ENCODE results near the gene RIN3. TPM values are rescaled to one million over a fixed set of nuclear protein-coding genes. Genes with fewer than 3 reads are reported as not detected.
"Not testable (repeated sequence)": the region's sequence is repeated elsewhere in the genome, so short reads cannot be mapped to it uniquely, and the experiment has no call there.

Gene RIN3
- total RNA-seq, 1 experiment from 2014 or later: 2.4 TPM

GRCh38 chr14:92712654-92713051 is 199.1 kb downstream of the RIN3 start:
- intact Hi-C loops (cut with micrococcal nuclease; ENCODE audit: unreplicated experiment): no loop called here
- no peaks in the 10 kb centered on the region for H3K36me3 ChIP-seq (ENCODE audit: insufficient read depth, low read length, poor library complexity, severe bottlenecking)
- no peaks in the 10 kb centered on the region for H3K9me3 ChIP-seq (ENCODE audit: low read depth, low read length, poor library complexity, severe bottlenecking)
- H3K27ac ChIP-seq (ENCODE audit: low read depth, low read length, poor library complexity, severe bottlenecking): no peak overlapping the region
- no peaks in the 10 kb centered on the region for H3K4me1 ChIP-seq (ENCODE audit: insufficient read depth, low read length, poor library complexity, severe bottlenecking)
- ChIA-PET POLR2A (ENCODE audit: low non-redundant PET) (no interaction called here), CTCF (no interaction called here)
- TF ChIP-seq CTCF (conservative IDR thresholded peaks at IDR 0.05; ENCODE audit: low read depth, low read length): no peak
- TF ChIP-seq EZH2 (IDR thresholded peaks at IDR 0.05; ENCODE audit: borderline replicate concordance, low read depth, low read length, poor library complexity, severe bottlenecking): no peak
- no peaks in the 10 kb centered on the region for H3K27me3 ChIP-seq (replicated peaks; ENCODE audit: insufficient read depth, low read depth, low read length, poor library complexity)
- no peak for DNase-seq (ENCODE audit: low spot score)
- no TSS peak for BruUV-seq (replicated peaks)
- no peak overlapping the region for H3K4me3 ChIP-seq (ENCODE audit: low read depth, low read length, poor library complexity, severe bottlenecking)

DNA sequence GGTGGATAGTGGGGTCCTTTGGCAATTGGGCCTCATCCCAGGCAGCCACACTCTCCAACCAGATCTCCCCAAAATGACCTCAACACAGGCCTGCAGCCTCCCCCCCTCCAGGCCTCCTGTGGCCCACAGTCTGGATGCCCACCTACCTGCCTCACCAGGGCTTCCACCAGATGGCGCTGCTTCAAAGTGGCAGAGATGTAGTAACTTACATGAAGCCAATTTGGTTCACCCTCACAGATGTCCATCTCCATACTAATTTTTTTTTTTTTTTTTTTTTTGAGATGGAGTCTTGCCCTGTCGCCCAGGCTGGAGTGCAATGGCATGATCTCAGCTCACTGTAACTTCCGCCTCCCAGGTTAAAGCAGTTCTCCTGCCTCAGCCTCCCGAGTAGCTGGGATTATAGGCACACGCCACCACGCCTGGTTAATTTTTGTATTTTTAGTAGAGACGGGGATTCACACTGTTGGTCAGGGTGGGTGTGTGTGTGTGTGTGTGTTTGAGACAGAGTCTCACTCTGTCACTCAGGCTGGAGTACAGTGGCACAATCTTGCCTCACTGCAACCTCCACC is 201.2 kb downstream of the RIN3 start:
- H3K4me1 ChIP-seq (ENCODE audit: insufficient read depth, low read length, poor library complexity, severe bottlenecking); BruUV-seq (replicated peaks); H3K4me3 ChIP-seq (ENCODE audit: low read depth, low read length, poor library complexity, severe bottlenecking); POLR2A ChIA-PET (ENCODE audit: low non-redundant PET); H3K27me3 ChIP-seq (replicated peaks; ENCODE audit: insufficient read depth, low read depth, low read length, poor library complexity); H3K27ac ChIP-seq (ENCODE audit: low read depth, low read length, poor library complexity, severe bottlenecking); H3K36me3 ChIP-seq (ENCODE audit: insufficient read depth, low read length, poor library complexity, severe bottlenecking); H3K9me3 ChIP-seq (ENCODE audit: low read depth, low read length, poor library complexity, severe bottlenecking): not testable (repeated sequence)
- DNase-seq (ENCODE audit: low spot score): peak; percentile 71
- TF ChIP-seq CTCF (conservative IDR thresholded peaks at IDR 0.05; ENCODE audit: low read depth, low read length): peak; percentile 83
- intact Hi-C loops (cut with micrococcal nuclease; ENCODE audit: unreplicated experiment): loop anchor here (1.0 to 2.0 kb wide), 2 partner anchors 33 to 68 kb away; partner anchors contain the start of gene LGMN
- CTCF ChIA-PET: interaction anchor here (0.6 to 1.2 kb wide), 5 partner anchors 56 to 1777 kb away, joined by 3 to 9 read pairs (median 4); no protein-coding TSS in a partner anchor

DNA sequence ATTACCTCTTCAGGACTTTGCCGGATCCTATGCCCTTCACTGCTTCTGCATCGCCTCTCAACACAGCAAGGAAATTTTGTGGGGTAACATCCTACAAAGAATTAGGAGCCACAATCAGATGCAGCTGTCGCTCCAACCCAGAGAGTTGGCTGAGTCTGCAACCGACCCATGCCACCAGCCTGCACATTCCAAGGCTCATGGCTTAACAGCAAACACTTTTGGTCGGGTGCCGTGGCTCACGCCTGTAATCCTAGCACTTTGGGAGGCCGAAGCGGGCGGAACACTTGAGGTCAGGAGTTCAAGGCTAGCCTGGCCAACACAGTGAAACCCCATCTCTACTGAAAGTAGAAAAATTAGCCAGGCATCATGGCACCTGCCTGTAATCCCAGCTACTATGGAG is 202.6 kb downstream of the RIN3 start:
- intact Hi-C loops (cut with micrococcal nuclease; ENCODE audit: unreplicated experiment): no loop called here
- Histone ChIP-seq H3K9me3 (ENCODE audit: low read depth, low read length, poor library complexity, severe bottlenecking) (no peaks in the 10 kb centered on the region), H3K27me3 (replicated peaks; ENCODE audit: insufficient read depth, low read depth, low read length, poor library complexity) (no peaks in the 10 kb centered on the region), H3K36me3 (ENCODE audit: insufficient read depth, low read length, poor library complexity, severe bottlenecking) (no peaks in the 10 kb centered on the region), H3K27ac (ENCODE audit: low read depth, low read length, poor library complexity, severe bottlenecking) (no peak overlapping the region), H3K4me3 (ENCODE audit: low read depth, low read length, poor library complexity, severe bottlenecking) (no peak overlapping the region), H3K4me1 (ENCODE audit: insufficient read depth, low read length, poor library complexity, severe bottlenecking) (no peaks in the 10 kb centered on the region)
- POLR2A ChIA-PET (ENCODE audit: low non-redundant PET): no interaction called here
- no peak for TF ChIP-seq CTCF (conservative IDR thresholded peaks at IDR 0.05; ENCODE audit: low read depth, low read length)
- TF ChIP-seq EZH2 (IDR thresholded peaks at IDR 0.05; ENCODE audit: borderline replicate concordance, low read depth, low read length, poor library complexity, severe bottlenecking): no peak
- DNase-seq (ENCODE audit: low spot score): no peak
- BruUV-seq (replicated peaks): no TSS peak
- CTCF ChIA-PET: no interaction called here
